Cardiac septum (tissue), 1 donor: Measurements from ENCODE around the gene CATSPER1. TPM values are rescaled to one million over a fixed set of nuclear protein-coding genes. Genes with fewer than 3 reads are reported as not detected.
A peak's percentile ranks its signal among the peaks of the same experiment; 100 is the strongest.

Source experiments
- DNase-seq: peaks from one replicate; pipeline ENCODE4 v3.0.0-alpha.2; 2020; ENCODE audit warnings: low spot score
- intact Hi-C: fragments of 100-400 bp; cut with DNase I; formaldehyde crosslinking; loops from one replicate; pipeline ENCODE4 v1.14.0; 2022
- long read RNA-seq: library from polyadenylated mRNA; unstranded; transcript quantifications from one replicate; pipeline ENCODE4 v2.0.0, GENCODE V29; 2021
- total RNA-seq: library from RNA; stranded (reverse); fragmentation: NEBNext Ultra II Directional; extraction: Animal tissue kit (Norgen Biotek cat#: 25700); gene quantifications from one replicate; pipeline ENCODE4 v1.2.1, GENCODE V29; 2021
- donor health status: DM: no; HTN: no; CAD: no.

Gene CATSPER1
- total RNA-seq, result 0.13 TPM
- long read RNA-seq, partial matches to known transcripts, result 0 of 3 reads
- long read RNA-seq, other reads (novel, unspliced or antisense), result 3 of 3 reads

- no peak for DNase-seq
- intact Hi-C loops, result no loop called here
Measured at GRCh38 chr11:66026017-66026529, at the start of gene CATSPER1. Gene CATSPER1, minus strand, starts transcription at chr11:66026479. Its CDS starts 100 bp downstream, at chr11:66026379.

GRCh38 chr11:66075273-66075672, 49.0 kb upstream of the CATSPER1 start:
- no peak for DNase-seq
- intact Hi-C loops, result loop anchor here (5.0 kb wide), 1 partner anchor 42 kb away; no protein-coding TSS in a partner anchor

DNA sequence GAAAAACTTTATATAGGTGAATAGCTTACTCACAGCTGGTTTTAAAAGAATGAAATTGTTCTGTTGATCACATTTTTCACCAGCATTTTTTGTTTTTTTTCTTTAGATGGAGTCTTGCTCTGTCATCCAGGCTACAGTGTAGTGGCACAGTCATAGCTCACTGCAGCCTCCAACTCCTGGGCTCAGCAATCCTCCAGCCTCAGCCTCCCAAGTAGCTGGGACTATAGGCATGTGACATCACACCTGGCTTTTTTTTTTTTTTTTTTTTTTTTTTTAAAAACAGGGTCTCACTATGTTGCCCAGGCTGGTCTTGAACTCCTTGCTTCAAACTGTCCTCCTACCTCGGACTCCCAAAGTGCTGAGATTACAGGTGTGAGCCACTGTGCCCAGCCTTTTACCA, 47.4 kb upstream of the CATSPER1 start:
- intact Hi-C loops, result no loop called here
- DNase-seq, result no peak

DNA sequence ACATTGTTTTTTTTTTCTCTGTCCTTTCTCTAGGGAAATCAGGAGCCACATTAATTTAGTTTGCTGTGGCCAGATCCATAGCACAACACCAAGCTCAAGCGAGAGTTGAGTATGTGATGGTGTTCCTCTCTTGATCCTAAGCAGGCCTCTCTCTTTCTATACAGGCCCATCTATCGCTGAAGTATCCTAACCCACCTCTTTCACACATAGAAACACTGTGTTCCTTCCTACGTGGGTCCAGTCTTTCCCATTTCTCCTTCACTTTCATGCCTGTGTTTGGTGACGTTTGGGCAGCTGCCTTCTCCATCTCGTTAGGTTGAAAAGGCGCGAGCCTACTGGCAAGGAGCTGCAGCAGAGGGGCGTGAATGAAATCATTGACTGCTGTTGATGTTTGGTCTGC, 46.2 kb upstream of the CATSPER1 start:
- DNase-seq, result no peak
- intact Hi-C loops, result no loop called here

GRCh38 chr11:66072081-66072480, 45.8 kb upstream of the CATSPER1 start:
- DNase-seq, result no peak
- intact Hi-C loops, result no loop called here

GRCh38 chr11:66071381-66071801, 45.1 kb upstream of the CATSPER1 start:
- intact Hi-C loops, result no loop called here
- no peak for DNase-seq

GRCh38 chr11:66070604-66071380, 44.5 kb upstream of the CATSPER1 start:
- DNase-seq, result peak; percentile 83
- intact Hi-C loops, result no loop called here

DNA sequence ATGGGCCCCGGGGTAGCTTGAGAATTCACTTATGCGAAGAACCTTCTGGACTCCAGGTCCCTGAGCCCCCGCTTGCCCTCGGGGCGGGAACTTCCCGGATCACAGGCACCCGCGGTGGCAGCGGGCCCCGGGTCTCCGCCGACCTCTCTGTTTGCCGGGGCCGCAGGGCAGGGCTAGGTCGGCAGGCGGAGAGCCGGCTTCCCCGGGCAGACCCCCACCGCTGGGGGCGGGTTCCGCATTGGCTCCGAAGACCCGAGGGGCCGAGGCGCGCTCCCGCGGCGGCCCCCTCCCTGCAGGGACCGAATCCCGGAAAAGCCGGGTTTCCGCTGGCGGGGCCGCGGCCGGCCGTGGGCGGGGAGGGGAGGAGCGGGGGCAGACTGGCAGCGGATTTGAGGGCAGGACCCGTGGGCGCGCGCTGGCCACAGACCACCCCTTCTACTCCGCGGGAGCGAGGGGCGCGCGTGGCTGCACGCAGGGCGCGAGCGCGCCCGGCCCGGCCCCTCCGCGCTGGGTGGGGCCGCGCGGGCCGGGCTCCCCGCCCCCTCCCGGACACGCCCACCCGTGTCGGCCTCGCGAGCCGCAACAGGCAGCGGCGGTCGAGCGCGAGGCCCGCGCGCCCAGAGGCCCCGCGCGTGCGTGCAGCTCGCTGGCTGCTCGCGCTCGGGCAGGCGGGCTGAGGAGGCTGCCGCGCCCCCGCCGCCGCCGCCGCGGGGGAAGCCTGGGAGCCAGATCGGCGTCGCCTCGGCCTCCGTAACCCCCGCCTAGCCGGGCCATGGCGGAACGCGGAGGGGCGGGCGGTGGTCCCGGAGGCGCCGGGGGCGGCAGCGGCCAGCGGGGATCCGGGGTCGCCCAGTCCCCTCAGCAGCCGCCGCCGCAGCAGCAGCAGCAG, 43.7 kb upstream of the CATSPER1 start, which contains the start of gene PACS1:
TSS of gene PACS1 (plus strand) at position 558 of the 889 bp plus-strand sequence. CDS start at position 773, 215 bp downstream.
- intact Hi-C loops, result no loop called here
- peak; percentile 93 for DNase-seq

DNA sequence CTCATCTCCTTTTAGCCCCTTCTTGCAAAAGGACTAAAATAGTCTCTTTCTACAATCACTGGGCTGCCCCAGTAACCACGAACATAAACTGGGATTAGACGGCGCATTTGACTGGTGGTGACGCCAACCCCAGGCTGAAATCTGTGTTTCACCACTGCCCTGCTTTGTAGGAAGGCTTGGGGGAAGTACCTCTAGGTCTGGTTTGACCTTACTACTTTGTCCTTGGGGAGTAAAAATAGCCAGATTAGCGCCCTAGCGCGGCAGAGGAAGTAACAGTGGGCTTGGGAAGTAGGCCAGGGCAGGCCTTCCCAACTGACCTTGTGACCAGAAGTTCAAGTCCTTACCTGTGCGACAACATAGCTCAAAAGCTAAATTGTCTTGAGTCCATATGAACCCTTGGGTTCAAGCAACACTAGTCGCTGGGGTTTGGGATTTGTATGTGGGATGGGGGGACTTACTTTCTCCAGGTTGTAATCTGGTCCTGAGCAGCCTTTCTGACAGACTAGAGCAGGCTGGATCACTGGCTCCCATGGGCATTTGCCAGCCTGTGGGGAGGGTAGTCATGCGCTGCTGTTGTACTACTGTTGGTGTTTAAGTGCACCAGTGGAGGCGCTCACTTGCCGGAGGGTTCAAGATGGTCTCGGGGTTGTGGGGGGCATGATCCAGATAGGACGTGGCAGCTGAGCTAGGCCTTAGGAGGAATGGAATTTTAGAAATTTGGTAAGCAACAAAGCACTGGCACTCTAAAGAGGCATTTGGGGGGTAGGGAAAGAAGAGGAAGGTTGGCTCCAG, 42.8 kb upstream of the CATSPER1 start:
- DNase-seq, result peak; percentile 85
- intact Hi-C loops, result no loop called here

DNA sequence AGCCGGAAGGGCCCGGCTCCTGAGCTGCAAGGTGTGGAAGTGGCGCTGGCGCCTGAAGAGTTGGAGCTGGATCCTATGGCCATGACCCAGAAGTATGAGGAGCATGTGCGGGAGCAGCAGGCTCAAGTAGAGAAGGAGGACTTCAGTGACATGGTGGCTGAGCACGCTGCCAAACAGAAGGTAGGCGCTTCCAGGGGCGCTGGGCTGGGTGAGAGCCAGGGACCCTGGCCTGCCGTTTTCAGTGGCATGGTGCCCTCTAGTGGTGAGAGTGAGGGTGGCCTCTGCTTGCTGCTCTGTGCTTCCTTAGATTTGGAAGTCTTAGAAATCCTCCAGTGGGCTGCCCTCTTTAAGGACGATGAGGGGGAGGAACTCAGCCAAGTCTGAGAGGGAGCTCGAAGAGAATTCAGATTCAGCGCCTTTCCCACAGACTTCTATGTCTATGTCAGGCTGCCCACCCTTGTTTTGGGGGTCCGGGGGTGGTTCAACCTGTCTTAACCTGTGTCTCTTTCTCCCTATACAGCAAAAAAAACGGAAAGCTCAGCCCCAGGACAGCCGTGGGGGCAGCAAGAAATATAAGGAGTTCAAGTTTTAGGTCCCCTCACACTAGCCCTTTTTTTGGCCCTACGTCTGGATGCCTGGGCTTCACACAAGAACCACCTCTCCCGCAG, 42.0 kb upstream of the CATSPER1 start:
- DNase-seq, result peak; percentile 85
- intact Hi-C loops, result no loop called here

DNA sequence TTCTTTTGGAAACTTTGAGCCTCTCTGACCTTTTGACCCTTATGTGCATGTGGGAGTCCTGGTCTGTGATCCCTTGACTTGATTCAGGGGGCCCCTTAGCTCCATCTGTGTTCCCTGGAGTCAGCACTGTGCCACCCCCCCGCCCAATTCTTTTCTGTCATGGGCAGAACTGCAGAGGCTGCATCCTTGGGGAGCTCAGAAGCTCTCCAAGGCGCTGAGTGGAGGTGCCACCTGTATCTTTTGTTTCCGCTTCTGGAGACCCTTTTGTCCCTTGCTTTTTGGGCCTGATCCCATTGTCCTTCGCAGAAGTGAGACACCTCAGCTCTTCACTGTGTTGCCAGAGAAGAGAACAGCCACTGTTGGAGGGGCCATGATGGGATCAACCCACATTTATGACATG, 41.4 kb upstream of the CATSPER1 start:
- intact Hi-C loops, result no loop called here

GRCh38 chr11:66066751-66067150, 40.5 kb upstream of the CATSPER1 start:
- DNase-seq, result no peak
- intact Hi-C loops, result no loop called here

More for the DNA sequence above, 41.4 kb upstream of the CATSPER1 start:
- no peak for DNase-seq

DNA sequence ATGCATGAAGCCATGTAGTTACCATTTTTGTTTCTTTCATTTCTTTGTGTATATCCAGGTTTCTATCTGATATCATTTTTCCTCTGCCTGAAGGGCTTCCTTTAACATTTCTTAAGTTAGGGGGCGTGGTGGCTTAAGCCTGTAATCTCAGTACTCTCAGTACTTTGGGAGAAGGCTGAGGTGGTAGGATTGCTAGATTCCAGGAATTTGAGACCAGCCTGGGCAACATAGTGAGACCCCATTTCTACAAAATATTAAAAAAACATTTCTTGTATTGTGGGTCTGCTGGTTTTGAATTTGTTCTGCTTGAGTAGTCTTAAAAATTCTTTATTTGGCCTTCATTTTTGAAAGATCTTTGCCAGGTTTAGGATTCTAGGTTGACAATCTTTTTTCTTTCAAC, 38.3 kb upstream of the CATSPER1 start:
- DNase-seq, result no peak
- intact Hi-C loops, result no loop called here

DNA sequence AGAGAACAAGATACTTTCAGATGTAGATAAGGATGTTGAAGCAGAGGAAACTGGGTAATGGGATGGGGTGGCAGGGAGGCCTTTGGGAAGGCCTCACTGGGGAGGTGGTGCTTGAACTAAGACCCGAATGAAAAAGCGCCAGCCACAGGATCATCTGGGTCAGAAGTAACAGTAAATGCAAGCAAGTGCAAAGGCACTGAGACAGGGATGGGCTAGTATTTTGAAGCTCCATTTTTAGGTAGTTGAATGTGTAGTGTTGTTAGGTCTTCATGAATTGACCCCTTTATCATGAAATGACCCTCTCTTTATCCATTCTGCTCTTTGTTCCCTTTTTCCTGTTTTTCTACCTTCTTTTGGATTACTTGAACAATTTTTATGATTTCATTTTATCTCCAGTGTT, 37.6 kb upstream of the CATSPER1 start:
- intact Hi-C loops, result no loop called here
- DNase-seq, result no peak

DNA sequence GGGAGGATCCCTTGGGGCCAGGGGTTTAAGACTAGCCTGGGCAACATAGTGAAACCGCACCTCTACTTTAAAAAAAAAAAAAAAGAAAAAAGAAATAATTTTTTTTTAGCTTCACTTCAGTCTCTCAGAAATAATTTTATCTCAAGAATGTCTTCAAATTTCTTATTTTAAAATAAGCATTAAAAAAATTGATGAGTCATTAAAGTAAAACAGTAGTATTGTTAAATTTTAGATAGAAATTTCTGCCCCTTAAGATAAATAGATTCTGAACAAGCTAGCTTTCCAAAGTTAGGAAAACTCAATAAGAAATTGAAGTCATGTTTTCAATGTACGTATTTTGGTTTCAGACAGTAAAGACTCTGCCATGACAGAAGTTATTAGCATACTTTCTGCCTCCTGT, 36.1 kb upstream of the CATSPER1 start:
- intact Hi-C loops, result no loop called here
- no peak for DNase-seq

- no peak for DNase-seq
- intact Hi-C loops, result no loop called here
Measured at GRCh38 chr11:66061268-66061667, 35.0 kb upstream of the CATSPER1 start.

- DNase-seq, result no peak
- intact Hi-C loops, result no loop called here
Measured at GRCh38 chr11:66059966-66060680, 33.8 kb upstream of the CATSPER1 start.

DNA sequence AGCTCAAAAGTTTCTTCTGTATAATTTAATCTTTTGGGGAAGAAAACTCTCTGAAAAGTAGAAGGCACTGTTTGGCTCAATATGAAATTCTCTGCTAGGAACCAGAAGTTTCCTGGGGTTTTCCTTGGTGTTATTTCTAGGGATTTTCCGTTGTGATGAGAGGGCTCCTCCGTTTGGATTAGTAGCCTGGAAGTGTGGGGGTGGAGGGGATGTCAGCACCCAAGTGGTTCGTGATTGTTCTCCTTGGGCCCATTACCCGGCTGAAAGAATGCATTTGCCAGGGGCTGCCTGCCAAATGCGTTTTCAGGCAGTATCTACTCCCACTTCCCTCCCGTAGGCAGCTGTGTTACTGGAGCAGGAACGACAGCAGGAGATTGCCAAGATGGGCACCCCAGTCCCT, 30.2 kb upstream of the CATSPER1 start:
- DNase-seq, result no peak
- intact Hi-C loops, result no loop called here
